ENCODE data around the gene ENPP3.

- TF ChIP-seq CTCF (IDR thresholded peaks at IDR 0.05), result no peak
- no peak for TF ChIP-seq POLR2A (IDR thresholded peaks at IDR 0.05)
These were observed 49.9 kb downstream of the ENPP3 start for GRCh38 chr6:131687022-131687421.

All from stomach (tissue), 4 donors.